AG09319 (cell line): ENCODE results near the gene MUC4.
"Not testable (repeated sequence)": the region's sequence is repeated elsewhere in the genome, so short reads cannot be mapped to it uniquely, and the experiment has no call there.

ENCODE experiments used
- DNase-seq: peaks from one replicate; pipeline ENCODE4 v3.0.0-alpha.2; 2010; ENCODE audit warnings: low read depth; ENCODE audit errors: extremely low read depth
- TF ChIP-seq, protein P1 (sequence below): IDR thresholded peaks from 2 replicates; pipeline ENCODE4 v1.5.1; 2011; ENCODE audit warnings: low read depth, mild to moderate bottlenecking, inconsistent platforms, low read length, moderate library complexity

The MUC4 gene

DNA sequence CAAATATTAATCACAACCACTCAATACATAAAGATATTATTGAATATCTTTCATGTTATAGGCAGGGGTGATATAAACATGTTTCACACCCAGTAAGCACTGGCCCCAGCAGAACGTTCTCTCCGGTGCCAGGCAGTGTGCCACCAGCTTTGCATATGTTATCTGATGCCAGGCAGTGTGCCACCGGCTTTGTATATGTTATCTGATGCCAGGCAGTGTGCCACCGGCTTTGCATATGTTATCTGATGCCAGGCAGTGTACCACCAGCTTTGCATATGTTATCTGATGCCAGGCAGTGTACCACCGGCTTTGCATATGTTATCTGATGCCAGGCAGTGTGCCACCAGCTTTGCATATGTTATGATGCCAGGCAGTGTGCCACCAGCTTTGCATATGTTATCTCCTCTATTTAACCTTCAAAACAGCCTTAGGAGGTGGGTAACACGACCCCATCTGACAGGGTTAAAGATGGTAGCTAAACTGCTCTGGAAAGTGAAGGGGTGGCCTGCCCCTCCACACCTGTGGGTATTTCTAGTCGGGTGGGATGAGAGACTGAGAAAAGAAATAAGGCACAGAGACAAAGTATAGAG lies 84.0 kb downstream of the MUC4 start:
- TF ChIP-seq, protein P1, sequence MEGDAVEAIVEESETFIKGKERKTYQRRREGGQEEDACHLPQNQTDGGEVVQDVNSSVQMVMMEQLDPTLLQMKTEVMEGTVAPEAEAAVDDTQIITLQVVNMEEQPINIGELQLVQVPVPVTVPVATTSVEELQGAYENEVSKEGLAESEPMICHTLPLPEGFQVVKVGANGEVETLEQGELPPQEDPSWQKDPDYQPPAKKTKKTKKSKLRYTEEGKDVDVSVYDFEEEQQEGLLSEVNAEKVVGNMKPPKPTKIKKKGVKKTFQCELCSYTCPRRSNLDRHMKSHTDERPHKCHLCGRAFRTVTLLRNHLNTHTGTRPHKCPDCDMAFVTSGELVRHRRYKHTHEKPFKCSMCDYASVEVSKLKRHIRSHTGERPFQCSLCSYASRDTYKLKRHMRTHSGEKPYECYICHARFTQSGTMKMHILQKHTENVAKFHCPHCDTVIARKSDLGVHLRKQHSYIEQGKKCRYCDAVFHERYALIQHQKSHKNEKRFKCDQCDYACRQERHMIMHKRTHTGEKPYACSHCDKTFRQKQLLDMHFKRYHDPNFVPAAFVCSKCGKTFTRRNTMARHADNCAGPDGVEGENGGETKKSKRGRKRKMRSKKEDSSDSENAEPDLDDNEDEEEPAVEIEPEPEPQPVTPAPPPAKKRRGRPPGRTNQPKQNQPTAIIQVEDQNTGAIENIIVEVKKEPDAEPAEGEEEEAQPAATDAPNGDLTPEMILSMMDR: no peak
- DNase-seq: no peak

DNA sequence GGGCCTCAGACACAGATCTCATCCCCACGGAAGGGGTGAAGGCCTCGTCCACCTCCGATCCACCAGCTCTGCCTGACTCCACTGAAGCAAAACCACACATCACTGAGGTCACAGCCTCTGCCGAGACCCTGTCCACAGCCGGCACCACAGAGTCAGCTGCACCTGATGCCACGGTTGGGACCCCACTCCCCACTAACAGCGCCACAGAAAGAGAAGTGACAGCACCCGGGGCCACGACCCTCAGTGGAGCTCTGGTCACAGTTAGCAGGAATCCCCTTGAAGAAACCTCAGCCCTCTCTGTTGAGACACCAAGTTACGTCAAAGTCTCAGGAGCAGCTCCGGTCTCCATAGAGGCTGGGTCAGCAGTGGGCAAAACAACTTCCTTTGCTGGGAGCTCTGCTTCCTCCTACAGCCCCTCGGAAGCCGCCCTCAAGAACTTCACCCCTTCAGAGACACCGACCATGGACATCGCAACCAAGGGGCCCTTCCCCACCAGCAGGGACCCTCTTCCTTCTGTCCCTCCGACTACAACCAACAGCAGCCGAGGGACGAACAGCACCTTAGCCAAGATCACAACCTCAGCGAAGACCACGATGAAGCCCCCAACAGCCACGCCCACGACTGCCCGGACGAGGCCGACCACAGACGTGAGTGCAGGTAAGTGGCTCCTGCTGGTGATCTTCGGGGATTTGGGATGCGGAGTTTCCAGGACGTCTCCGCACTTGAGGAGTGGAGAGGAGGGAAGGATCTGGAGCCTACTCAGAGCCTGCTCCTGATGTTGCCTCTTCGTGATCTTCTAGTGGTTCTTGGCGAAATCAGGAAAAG lies 85.6 kb downstream of the MUC4 start:
- DNase-seq: not testable (repeated sequence)

DNA sequence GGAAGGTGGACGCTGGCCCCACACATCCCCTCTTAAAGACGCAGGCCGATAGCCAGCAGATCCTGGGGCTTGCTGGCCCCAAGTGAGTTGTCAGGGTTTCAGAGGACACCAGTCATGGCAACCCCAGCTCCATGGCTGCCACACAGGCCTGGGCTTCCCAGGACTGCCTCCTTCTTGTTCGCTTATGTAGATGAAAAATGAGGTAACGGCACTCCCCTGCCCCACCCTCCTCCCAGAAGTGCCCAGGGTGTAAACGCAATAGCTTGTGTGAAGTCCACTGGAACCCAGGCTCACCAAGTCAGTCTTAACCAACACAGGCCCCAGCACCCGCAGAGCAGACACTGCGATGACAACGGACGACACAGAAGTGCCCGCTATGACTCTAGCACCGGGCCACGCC lies 87.4 kb downstream of the MUC4 start:
- not testable (repeated sequence) for DNase-seq

DNA sequence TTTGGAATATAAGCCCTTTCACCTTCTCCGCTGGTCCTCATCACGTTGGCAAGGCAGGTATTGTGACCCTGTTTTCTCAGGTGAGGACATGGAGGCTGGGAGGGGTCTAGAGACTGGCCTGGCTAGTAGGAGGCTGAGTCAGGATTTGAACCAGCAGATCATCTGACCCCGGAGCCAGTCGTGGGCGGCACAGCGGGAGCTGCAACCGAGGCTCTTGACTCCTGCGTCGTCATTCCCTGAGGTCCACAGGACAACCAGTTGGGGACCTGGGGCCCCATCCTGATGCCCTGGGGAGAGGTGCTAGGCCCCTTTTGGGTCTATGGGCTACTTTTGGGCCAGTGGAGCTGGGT lies 88.8 kb downstream of the MUC4 start:
- DNase-seq: not testable (repeated sequence)

DNA sequence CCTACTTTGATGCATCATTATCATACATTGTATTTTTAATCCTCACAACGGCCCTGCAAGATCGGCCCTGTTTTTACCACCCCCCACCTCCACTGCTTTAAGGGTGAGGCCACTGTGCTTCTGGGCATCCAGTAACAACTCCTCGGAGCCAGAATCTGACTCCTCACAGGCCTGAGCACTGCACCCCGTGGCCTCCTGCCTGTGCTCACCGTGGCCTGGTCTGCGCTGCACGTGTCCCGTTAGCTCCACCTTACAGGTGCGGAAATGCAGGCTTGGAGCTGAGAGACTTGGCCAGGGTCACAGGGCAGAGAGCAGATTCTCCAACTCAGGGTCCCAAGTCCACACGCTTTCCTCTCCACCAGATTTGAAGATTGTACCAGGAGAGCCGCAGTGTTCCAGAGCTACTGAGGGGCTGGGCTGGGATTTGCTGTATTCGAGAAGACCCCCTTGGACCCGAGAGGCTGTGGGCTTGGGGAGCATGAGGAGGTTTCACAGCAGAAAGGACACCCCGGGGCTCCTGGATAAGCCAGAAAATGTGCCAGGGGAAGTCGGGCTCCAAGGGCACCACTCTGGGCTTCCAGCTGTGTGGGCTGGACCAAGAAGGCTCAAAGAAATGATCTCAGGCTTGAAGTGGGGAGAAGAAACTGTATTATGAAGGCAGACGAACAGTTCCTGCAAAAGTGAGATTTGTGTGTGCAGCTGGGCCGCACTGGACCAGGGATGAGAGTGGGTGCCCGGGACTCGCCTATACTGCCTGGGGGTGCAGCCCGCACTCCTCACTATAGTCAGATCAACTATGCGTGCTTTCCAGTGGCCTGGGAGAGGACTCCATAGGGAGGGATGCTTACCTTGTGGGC lies 89.4 kb downstream of the MUC4 start:
- not testable (repeated sequence) for DNase-seq

DNA sequence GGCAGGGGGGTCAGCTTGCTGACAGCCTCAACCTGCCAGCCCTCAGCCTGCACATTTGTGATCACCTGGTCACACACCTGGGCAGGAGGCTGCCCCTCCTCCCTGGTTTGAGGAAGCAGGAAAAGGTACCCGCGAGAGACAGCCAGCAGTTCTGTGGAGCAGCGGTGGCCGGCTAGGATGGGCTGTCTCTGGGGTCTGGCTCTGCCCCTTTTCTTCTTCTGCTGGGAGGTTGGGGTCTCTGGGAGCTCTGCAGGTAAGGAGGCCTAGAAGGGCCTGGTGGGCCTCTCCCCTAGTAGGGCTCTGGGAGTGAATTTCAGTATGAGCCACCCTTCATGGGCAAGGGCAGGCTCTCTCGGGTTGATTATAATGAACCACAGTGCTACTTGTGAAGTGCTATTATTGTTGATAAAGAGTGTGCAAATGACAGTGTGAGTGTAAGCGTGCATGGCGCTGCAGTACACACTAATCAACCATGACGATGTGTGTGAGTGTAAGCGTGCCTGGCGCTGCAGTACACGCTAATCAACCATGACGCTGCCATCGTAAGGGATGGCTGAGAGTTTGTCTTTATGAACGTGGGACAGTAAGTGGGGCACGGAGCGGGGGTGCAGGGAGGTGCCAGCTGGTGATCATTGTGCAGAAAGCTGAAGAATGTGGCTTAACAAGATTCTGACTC lies 90.8 kb downstream of the MUC4 start, which contains the start of gene MUC20:
Gene MUC20, plus strand, starts transcription at position 148 of the 676 bp plus-strand sequence. Its CDS starts 30 bp downstream, at position 178.
- not testable (repeated sequence) for DNase-seq

DNA sequence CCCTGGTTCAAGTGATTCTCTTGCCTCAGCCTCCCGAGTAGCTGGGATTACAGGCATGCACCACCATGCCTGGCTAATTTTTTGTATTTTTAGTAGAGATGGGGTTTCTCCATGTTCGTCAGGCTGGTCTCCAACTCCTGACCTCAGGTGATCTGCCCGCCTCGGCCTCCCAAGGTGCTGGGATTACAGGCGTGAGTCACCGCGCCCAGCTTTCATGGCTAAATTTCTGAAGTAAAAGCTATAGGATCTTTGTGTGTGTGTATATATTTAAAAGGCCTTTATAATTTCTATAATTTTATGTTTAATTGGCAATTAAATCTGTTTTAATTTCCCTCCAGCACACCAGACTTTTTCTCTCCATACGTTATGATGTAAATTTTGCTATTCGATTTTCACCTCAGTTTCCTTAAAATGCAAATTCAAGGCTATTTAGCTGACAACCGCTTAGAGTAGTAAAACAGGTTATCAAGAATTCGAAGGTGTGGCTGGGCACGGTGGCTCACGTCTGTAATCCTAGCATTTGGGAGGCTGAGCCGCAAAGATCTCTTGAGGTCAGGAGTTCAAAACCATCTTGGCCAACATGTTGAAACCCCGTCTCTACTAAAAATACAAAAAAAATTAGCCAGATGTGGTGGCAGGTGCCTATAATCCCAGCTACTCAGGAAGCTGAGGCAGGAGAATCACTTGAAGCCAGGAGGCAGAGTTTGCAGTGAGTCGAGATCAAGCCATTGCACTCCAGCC lies 92.0 kb downstream of the MUC4 start:
- not testable (repeated sequence) for DNase-seq

DNA sequence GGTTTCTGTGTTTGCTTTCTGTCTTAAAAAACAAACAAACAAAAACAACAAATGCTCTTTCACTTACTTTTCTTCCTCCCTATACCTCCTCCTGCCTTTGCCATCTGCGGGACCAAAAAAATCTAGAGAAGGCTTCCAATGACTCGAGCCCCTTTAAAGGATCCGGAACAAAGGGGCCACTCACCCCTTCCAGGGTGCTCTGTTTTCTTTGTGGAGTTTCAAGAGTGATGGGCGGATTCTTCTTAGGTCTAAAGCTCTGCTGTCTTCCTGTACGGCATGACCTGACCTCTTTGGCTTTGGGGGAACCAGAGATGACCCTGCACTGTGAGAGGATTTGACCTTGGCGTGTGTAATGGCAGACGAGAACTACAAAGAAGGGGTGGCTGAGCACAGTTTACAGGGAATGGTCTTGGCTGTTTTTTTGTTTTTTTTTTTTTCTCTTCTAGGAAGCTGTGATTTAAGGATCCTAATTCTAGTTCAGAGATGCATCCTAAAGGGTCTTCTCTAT lies 93.2 kb downstream of the MUC4 start:
- no peak for DNase-seq

DNA sequence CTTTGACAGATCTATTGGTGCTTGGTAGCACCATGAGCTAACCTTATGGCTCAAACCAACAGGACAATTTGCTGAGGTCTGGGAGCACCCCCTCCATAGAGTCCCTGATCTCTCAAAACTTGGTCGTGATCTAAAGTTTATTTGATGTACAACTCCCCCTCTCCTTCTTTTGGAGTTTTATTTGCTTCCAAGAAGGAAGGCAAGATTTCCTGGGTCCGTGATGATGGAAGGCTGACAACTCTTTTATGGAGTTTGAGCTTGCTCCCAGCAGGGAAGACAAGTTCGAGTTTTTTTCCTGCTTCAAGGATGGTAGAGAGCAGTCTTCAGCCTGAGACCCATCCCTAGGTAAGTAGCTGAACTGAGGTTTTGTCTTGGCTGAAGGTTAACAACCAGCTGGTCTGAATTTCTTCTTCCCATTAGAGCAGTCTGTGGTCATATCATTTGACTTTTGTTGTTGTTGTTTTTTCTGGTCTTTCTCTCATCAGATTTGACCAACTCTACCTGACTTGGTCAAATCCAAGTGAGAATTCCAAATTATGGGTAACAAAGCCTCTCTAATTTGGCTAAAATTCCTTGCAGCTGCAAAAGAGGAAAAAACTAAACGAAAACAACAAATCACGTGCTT lies 93.8 kb downstream of the MUC4 start:
- TF ChIP-seq, protein P1: no peak
- DNase-seq: no peak

More for the DNA sequence above, 93.2 kb downstream of the MUC4 start:
- TF ChIP-seq, protein P1: no peak
